ENCODE results near the gene NECTIN1.

DNA sequence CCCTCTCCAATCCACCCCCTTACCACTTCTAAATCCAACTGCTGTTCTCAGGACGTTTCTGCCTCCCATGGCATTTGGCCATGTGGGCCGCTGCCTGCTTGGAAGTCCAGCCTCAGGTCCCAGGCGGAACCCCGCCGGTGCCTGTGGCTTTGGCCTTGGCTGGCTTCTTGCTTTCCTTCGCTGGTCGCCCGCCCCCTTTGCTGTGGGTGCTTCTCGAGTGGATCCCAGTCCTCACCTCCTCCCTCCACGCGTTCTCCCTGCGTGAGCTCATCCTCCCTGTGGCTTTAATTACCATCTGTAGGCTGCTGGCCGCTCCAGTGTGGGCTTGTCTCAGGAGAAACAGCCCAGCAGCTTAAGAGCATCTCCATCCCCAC, 111.7 kb downstream of the NECTIN1 start:
- TF ChIP-seq CTCF (IDR thresholded peaks at IDR 0.05; ENCODE audit: insufficient read depth, low read length) (no peak), POLR2AphosphoS5 (IDR thresholded peaks at IDR 0.05; ENCODE audit: low read depth) (no peak), GABPA (IDR thresholded peaks at IDR 0.05; ENCODE audit: low read depth) (no peak), SPI1 (IDR thresholded peaks at IDR 0.05; ENCODE audit: borderline replicate concordance, low read depth) (no peak)
- TF ChIP-seq, protein P1, sequence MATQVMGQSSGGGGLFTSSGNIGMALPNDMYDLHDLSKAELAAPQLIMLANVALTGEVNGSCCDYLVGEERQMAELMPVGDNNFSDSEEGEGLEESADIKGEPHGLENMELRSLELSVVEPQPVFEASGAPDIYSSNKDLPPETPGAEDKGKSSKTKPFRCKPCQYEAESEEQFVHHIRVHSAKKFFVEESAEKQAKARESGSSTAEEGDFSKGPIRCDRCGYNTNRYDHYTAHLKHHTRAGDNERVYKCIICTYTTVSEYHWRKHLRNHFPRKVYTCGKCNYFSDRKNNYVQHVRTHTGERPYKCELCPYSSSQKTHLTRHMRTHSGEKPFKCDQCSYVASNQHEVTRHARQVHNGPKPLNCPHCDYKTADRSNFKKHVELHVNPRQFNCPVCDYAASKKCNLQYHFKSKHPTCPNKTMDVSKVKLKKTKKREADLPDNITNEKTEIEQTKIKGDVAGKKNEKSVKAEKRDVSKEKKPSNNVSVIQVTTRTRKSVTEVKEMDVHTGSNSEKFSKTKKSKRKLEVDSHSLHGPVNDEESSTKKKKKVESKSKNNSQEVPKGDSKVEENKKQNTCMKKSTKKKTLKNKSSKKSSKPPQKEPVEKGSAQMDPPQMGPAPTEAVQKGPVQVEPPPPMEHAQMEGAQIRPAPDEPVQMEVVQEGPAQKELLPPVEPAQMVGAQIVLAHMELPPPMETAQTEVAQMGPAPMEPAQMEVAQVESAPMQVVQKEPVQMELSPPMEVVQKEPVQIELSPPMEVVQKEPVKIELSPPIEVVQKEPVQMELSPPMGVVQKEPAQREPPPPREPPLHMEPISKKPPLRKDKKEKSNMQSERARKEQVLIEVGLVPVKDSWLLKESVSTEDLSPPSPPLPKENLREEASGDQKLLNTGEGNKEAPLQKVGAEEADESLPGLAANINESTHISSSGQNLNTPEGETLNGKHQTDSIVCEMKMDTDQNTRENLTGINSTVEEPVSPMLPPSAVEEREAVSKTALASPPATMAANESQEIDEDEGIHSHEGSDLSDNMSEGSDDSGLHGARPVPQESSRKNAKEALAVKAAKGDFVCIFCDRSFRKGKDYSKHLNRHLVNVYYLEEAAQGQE (IDR thresholded peaks at IDR 0.05; ENCODE audit: insufficient replicate concordance, low read depth): no peak
